ENCODE results near the gene IRAK1. TPM values are rescaled to one million over a fixed set of nuclear protein-coding genes. Genes with fewer than 3 reads are reported as not detected.

The IRAK1 gene
- polyA plus RNA-seq, 1 of the 3 experiments (the other 2 are of a cell fraction): 68.5 TPM

DNA sequence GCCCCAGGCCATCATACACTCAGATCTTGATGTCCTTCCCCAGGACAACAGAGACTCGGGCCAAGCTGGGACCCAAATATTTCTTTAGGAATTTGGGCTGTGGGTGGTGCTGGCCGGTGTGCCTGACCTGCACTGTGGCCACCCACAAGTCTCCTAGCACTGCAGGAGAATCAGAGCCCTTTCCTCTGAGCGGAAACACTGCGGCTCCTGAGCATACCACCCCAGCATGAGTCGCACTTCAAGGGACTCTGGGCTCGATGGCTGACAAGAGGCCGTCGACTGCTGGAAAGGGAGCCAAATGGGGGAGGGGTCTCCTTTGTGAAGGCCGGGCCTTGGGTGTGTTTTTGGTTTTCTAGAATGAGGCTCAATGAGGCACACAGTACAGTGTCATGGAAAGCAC is 13.0 kb upstream of the IRAK1 start (continued):
- TF ChIP-seq EP300 (IDR thresholded peaks at IDR 0.05; ENCODE audit: borderline replicate concordance in 1 of 2, low read depth in 1 of 2, low read length in 1 of 2) (no peak), NFIC (IDR thresholded peaks at IDR 0.05; ENCODE audit: borderline replicate concordance) (no peak), ELF1 (IDR thresholded peaks at IDR 0.05) (no peak)
- TF ChIP-seq, protein P1, sequence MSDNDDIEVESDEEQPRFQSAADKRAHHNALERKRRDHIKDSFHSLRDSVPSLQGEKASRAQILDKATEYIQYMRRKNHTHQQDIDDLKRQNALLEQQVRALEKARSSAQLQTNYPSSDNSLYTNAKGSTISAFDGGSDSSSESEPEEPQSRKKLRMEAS (IDR thresholded peaks at IDR 0.05; ENCODE audit: low read depth): no peak

DNA sequence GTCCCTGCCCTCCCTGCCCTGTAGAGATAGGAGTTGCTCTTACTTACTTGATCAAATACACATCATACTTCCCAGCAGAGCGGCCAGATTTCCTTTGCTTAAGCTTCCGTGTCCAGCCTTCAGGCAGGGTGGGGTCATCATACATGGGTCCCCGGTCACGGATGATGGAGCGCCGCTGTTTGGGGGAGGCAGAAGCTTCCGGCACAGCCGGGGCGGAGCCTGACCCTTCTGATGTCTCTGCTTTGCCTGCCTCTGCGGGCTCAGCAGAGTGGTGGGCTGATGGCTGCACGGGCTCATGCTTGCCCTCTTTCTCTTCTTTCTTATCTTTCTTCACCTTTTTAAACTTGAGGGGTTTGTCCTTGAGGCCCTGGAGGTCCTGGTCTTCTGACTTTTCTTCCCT is 12.5 kb upstream of the IRAK1 start:
- Histone ChIP-seq H2AFZ (ENCODE audit: low read depth) (no peak overlapping the region), H3K36me3 (replicated peaks in 1 of 2; ENCODE audit: control insufficient read depth in 1 of 2, insufficient read depth in 2 of 2, low read length in 1 of 2) (peaks cover 0 to 11% of the 10 kb centered on the region in 2 experiments), H3K9me2 (no peaks in the 10 kb centered on the region), H3F3A (replicated peaks; ENCODE audit: insufficient read depth) (no peaks in the 10 kb centered on the region), H3K9me3 (no peaks in the 10 kb centered on the region), H4K20me1 (ENCODE audit: insufficient read depth) (no peaks in the 10 kb centered on the region), H3K27ac (ENCODE audit: low read depth in 2 of 2, low read length in 1 of 2) (no peak overlapping the region), H3K4me3 (ENCODE audit: low read depth in 2 of 2, low read length in 1 of 2) (no peak overlapping the region), H3K4me2 (no peak overlapping the region), H3K79me2 (ENCODE audit: insufficient read depth) (peaks cover 26% of the 10 kb centered on the region; the same call in 1 of the 2 replicates), H3K27me3 (ENCODE audit: insufficient read depth) (peaks cover 64% of the 10 kb centered on the region), H3K9ac (no peak overlapping the region), H3K4me1 (ENCODE audit: control insufficient read depth in 1 of 2, insufficient read depth in 2 of 2, low read depth in 1 of 2, low read length in 1 of 2) (no peaks in the 10 kb centered on the region)
- ChIA-PET POLR2A (no interaction called here), CTCF (interaction anchor here (1.2 to 12.4 kb wide), 3 partner anchors 15 to 19 kb away, joined by 3 to 94 read pairs (median 4); no protein-coding TSS in a partner anchor)
- WGBS (ENCODE audit: low lambda C conversion rate): 57% methylated on average over 3 of the region's 11 CpGs
- no peak for DNase-seq
- TF ChIP-seq, protein P2, sequence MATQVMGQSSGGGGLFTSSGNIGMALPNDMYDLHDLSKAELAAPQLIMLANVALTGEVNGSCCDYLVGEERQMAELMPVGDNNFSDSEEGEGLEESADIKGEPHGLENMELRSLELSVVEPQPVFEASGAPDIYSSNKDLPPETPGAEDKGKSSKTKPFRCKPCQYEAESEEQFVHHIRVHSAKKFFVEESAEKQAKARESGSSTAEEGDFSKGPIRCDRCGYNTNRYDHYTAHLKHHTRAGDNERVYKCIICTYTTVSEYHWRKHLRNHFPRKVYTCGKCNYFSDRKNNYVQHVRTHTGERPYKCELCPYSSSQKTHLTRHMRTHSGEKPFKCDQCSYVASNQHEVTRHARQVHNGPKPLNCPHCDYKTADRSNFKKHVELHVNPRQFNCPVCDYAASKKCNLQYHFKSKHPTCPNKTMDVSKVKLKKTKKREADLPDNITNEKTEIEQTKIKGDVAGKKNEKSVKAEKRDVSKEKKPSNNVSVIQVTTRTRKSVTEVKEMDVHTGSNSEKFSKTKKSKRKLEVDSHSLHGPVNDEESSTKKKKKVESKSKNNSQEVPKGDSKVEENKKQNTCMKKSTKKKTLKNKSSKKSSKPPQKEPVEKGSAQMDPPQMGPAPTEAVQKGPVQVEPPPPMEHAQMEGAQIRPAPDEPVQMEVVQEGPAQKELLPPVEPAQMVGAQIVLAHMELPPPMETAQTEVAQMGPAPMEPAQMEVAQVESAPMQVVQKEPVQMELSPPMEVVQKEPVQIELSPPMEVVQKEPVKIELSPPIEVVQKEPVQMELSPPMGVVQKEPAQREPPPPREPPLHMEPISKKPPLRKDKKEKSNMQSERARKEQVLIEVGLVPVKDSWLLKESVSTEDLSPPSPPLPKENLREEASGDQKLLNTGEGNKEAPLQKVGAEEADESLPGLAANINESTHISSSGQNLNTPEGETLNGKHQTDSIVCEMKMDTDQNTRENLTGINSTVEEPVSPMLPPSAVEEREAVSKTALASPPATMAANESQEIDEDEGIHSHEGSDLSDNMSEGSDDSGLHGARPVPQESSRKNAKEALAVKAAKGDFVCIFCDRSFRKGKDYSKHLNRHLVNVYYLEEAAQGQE (IDR thresholded peaks at IDR 0.05; ENCODE audit: low read depth, low read length): no peak
- TF ChIP-seq EZH2phosphoT487 (IDR thresholded peaks at IDR 0.05; ENCODE audit: borderline replicate concordance, low read depth) (no peak), CHD2 (IDR thresholded peaks at IDR 0.05; ENCODE audit: low read length, partially characterized antibody) (no peak), MEF2A (IDR thresholded peaks at IDR 0.05; ENCODE audit: borderline replicate concordance, low read depth) (no peak), TEAD4 (IDR thresholded peaks at IDR 0.05; ENCODE audit: borderline replicate concordance, insufficient read depth) (no peak), RCOR1 (IDR thresholded peaks at IDR 0.05; ENCODE audit: low read length) (no peak), YY1 (IDR thresholded peaks at IDR 0.05; ENCODE audit: low read depth) (no peak), FOXJ3 (CRISPR knock-in tag; IDR thresholded peaks at IDR 0.05) (no peak), NRF1 (IDR thresholded peaks at IDR 0.05; ENCODE audit: low read depth, low read length) (no peak), TAF1 (IDR thresholded peaks at IDR 0.05; ENCODE audit: borderline replicate concordance, low read depth, low read length) (no peak), FOXM1 (IDR thresholded peaks at IDR 0.05; ENCODE audit: low read depth) (no peak)
- TF ChIP-seq, protein P3, sequence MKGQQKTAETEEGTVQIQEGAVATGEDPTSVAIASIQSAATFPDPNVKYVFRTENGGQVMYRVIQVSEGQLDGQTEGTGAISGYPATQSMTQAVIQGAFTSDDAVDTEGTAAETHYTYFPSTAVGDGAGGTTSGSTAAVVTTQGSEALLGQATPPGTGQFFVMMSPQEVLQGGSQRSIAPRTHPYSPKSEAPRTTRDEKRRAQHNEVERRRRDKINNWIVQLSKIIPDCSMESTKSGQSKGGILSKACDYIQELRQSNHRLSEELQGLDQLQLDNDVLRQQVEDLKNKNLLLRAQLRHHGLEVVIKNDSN (IDR thresholded peaks at IDR 0.05; ENCODE audit: borderline replicate concordance, low read depth): no peak
- TF ChIP-seq, protein P4, sequence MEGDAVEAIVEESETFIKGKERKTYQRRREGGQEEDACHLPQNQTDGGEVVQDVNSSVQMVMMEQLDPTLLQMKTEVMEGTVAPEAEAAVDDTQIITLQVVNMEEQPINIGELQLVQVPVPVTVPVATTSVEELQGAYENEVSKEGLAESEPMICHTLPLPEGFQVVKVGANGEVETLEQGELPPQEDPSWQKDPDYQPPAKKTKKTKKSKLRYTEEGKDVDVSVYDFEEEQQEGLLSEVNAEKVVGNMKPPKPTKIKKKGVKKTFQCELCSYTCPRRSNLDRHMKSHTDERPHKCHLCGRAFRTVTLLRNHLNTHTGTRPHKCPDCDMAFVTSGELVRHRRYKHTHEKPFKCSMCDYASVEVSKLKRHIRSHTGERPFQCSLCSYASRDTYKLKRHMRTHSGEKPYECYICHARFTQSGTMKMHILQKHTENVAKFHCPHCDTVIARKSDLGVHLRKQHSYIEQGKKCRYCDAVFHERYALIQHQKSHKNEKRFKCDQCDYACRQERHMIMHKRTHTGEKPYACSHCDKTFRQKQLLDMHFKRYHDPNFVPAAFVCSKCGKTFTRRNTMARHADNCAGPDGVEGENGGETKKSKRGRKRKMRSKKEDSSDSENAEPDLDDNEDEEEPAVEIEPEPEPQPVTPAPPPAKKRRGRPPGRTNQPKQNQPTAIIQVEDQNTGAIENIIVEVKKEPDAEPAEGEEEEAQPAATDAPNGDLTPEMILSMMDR (IDR thresholded peaks at IDR 0.05): no peak
- TF ChIP-seq, protein P5, sequence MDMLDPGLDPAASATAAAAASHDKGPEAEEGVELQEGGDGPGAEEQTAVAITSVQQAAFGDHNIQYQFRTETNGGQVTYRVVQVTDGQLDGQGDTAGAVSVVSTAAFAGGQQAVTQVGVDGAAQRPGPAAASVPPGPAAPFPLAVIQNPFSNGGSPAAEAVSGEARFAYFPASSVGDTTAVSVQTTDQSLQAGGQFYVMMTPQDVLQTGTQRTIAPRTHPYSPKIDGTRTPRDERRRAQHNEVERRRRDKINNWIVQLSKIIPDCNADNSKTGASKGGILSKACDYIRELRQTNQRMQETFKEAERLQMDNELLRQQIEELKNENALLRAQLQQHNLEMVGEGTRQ (IDR thresholded peaks at IDR 0.05; ENCODE audit: borderline replicate concordance, low read depth, low read length): no peak
- TF ChIP-seq, protein P6, sequence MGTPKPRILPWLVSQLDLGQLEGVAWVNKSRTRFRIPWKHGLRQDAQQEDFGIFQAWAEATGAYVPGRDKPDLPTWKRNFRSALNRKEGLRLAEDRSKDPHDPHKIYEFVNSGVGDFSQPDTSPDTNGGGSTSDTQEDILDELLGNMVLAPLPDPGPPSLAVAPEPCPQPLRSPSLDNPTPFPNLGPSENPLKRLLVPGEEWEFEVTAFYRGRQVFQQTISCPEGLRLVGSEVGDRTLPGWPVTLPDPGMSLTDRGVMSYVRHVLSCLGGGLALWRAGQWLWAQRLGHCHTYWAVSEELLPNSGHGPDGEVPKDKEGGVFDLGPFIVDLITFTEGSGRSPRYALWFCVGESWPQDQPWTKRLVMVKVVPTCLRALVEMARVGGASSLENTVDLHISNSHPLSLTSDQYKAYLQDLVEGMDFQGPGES (IDR thresholded peaks at IDR 0.05; ENCODE audit: low read depth, low read length): no peak
